ENCODE measurements around the gene DMWD.

DNA sequence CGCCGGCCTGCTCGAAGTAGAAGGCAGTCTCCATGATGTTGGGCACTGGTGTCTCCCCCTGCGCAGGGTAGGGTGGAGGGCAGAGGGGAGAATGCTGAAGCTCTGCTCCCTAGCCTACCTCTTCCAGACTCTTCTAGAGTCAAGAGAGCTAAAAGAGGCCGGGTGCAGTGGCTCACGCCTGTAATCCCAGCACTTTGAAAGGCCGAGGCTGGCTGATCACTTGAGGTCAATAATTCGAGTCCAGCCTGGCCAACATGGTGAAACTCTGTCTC lies 12.2 kb upstream of the DMWD start:
- TF ChIP-seq, protein P1, sequence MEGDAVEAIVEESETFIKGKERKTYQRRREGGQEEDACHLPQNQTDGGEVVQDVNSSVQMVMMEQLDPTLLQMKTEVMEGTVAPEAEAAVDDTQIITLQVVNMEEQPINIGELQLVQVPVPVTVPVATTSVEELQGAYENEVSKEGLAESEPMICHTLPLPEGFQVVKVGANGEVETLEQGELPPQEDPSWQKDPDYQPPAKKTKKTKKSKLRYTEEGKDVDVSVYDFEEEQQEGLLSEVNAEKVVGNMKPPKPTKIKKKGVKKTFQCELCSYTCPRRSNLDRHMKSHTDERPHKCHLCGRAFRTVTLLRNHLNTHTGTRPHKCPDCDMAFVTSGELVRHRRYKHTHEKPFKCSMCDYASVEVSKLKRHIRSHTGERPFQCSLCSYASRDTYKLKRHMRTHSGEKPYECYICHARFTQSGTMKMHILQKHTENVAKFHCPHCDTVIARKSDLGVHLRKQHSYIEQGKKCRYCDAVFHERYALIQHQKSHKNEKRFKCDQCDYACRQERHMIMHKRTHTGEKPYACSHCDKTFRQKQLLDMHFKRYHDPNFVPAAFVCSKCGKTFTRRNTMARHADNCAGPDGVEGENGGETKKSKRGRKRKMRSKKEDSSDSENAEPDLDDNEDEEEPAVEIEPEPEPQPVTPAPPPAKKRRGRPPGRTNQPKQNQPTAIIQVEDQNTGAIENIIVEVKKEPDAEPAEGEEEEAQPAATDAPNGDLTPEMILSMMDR (optimal IDR thresholded peaks at IDR 0.05 in 1 of 3, IDR thresholded peaks at IDR 0.05 in 1 of 3, conservative IDR thresholded peaks at IDR 0.05 in 1 of 3; ENCODE audit: extremely low read depth in 1 of 3, insufficient read depth in 2 of 3, low read length in 3 of 3): no peak
- TF ChIP-seq EZH2 (IDR thresholded peaks at IDR 0.05; ENCODE audit: low read length): no peak
